Smooth muscle cell of the umbilical artery (primary cell): ENCODE results near the gene METAP2. TPM values are rescaled to one million over a fixed set of nuclear protein-coding genes. Genes with fewer than 3 reads are reported as not detected.

Experiments used
- total RNA-seq: library from RNA; depleted of rRNA; stranded (reverse); fragments of >200 nt; gene quantifications from 2 replicates; pipeline ENCODE4 v1.2.3, GENCODE V29; 2014

Gene METAP2
- total RNA-seq = 57.9 and 69.7 TPM in 2 replicates

GRCh38 chr12:95473884-95474659 is at the start of gene METAP2:
Gene METAP2, plus strand, starts transcription at chr12:95474152. Its CDS starts 28 bp downstream, at chr12:95474180.

DNA sequence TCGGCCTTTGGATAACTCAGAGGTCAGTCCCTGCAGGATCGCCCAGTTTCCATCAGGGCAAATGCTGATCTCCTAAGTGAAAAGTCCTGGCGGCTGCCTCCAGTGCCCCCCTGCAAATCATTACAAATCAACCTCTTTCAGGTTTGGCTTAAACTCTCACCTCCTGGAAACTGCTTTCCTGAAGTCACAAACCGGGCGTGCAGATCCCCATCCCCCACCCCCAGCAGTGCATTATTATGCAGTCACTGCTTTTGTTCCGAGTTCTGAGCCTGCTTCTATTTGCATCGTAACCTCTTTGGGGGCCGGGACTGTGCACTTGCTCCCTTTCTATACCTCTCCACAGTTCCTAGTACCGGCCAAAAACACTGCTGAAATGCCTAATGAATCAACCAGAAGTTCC is 77.4 kb downstream of the METAP2 start, which contains the start of gene USP44:
Gene USP44 (minus strand): TSS at position 172 of the 400 bp plus-strand sequence. CDS start 17,220 bp downstream, outside the sequence.

Other genes with a start within 250 kb of the METAP2 start
- under 0.01 TPM in 1 of 2 replicates, not detected in the other for gene USP44, start 77.3 kb downstream of the METAP2 start, total RNA-seq